Measurements from ENCODE around the gene GGN. TPM values are rescaled to one million over a fixed set of nuclear protein-coding genes. Genes with fewer than 3 reads are reported as not detected.
A peak's percentile ranks its signal among the peaks of the same experiment; 100 is the strongest.

Gene GGN
- total and polyA plus RNA-seq, 9 of the 15 experiments (the other 6 are each of a cell fraction or from before 2014, with no cell fraction given) = 0.15 to 0.33 TPM; not detected in 7

- ATAC-seq = peak; percentile 90
- DNase-seq (ENCODE audit: extremely low read depth in 1 of 4, low spot score in 3 of 4) = peak; percentile 91 to 92 (median 91)
- no peak overlapping the region for H3K27ac ChIP-seq (ENCODE audit: extremely low read depth, low read depth, low read length)
- ChIA-PET CTCF (ENCODE audit: low intra/inter-chr PET ratio) (no interaction called here), POLR2A (interaction anchor here (0.6 to 1.9 kb wide), 5 partner anchors 8 to 159 kb away, joined by 3 to 8 read pairs (median 3); partner anchors contain the start of gene PSMD8)
- WGBS (ENCODE audit: insufficient coverage, low coverage, missing lambda C conversion rate) = 2% methylated on average over 26 of the region's 37 CpGs
- H3K4me2 ChIP-seq (ENCODE audit: insufficient read depth, low read length) = peak overlapping the region; percentile 91
- BruUV-seq (replicated peaks) = no TSS peak
- peaks cover 24 to 26% of the 10 kb centered on the region in 2 experiments for H3K27me3 ChIP-seq (ENCODE audit: control insufficient read depth in 2 of 2, insufficient read depth in 2 of 2, low read length in 2 of 2)
- no peaks in the 10 kb centered on the region for H3K36me3 ChIP-seq (ENCODE audit: control insufficient read depth, insufficient read depth, low read length)
- in situ Hi-C loops (cut with MboI) (no loop called here), intact Hi-C loops (cut with micrococcal nuclease) (no loop called here)
- H4K20me1 ChIP-seq (replicated peaks; ENCODE audit: control insufficient read depth, insufficient read depth, low read length) = peaks cover 10% of the 10 kb centered on the region; the same call in 1 of the 2 replicates
- H3K9ac ChIP-seq (ENCODE audit: insufficient read depth in 1 of 2, low read depth in 2 of 2, low read length in 2 of 2) = peak overlapping the region in 1 of 2 experiments; percentile 88; a peak in 2 of 4 replicates
- H3K4me3 ChIP-seq = peak overlapping the region; percentile 64
- FAIRE-seq = no peak
- H3K4me1 ChIP-seq (replicated peaks in 1 of 2; ENCODE audit: control insufficient read depth in 2 of 2, insufficient read depth in 2 of 2, low read length in 2 of 2) = peaks cover 10 to 26% of the 10 kb centered on the region in 2 experiments; a peak in 4 of 5 replicates
- no peaks in the 10 kb centered on the region for H3K79me2 ChIP-seq (ENCODE audit: control insufficient read depth, insufficient read depth, low read length)
- no peaks in the 10 kb centered on the region for H3K9me3 ChIP-seq (replicated peaks; ENCODE audit: control insufficient read depth, insufficient read depth, low read depth, low read length)
- H3K9me1 ChIP-seq (ENCODE audit: control insufficient read depth, insufficient read depth, low read length) = no peaks in the 10 kb centered on the region
- H2AFZ ChIP-seq (ENCODE audit: low read depth, low read length) = peak overlapping the region; percentile 98
- no peak for TF ChIP-seq ZZZ3 (IDR thresholded peaks at IDR 0.05)
- TF ChIP-seq HNRNPUL1 (IDR thresholded peaks at IDR 0.05; ENCODE audit: low read length) = no peak
- TF ChIP-seq ZKSCAN3 (CRISPR knock-in tag; IDR thresholded peaks at IDR 0.05) = no peak
- no peak for TF ChIP-seq GATAD2A (IDR thresholded peaks at IDR 0.05)
- no peak for TF ChIP-seq JUNB (CRISPR knock-in tag; conservative IDR thresholded peaks at IDR 0.05)
- no peak for TF ChIP-seq PRMT5 (CRISPR knock-in tag; IDR thresholded peaks at IDR 0.05)
- TF ChIP-seq DDX20 (tag; IDR thresholded peaks at IDR 0.05; ENCODE audit: low read depth) = no peak
- no peak for TF ChIP-seq POLR2AphosphoS5 (IDR thresholded peaks at IDR 0.05; ENCODE audit: control insufficient read depth, insufficient read depth, low read depth, low read length)
- TF ChIP-seq ZNF318 (IDR thresholded peaks at IDR 0.05; ENCODE audit: borderline replicate concordance in 1 of 2, low read depth in 1 of 2) = no peak
- TF ChIP-seq CREB3 (tag; conservative IDR thresholded peaks at IDR 0.05; ENCODE audit: low read depth) = no peak
- TF ChIP-seq PTTG1 (tag; IDR thresholded peaks at IDR 0.05; ENCODE audit: low read depth) = no peak
- TF ChIP-seq HDGF (IDR thresholded peaks at IDR 0.05) = no peak
- TF ChIP-seq RFX7 (CRISPR knock-in tag; IDR thresholded peaks at IDR 0.05) = no peak
- TF ChIP-seq ZNF140 (CRISPR knock-in tag; IDR thresholded peaks at IDR 0.05) = no peak
- no peak for TF ChIP-seq ATF7 (IDR thresholded peaks at IDR 0.05)
- 0 out of 2 replicates have a peak, but pooled peaks have one; percentile 46 for TF ChIP-seq SAFB (IDR thresholded peaks at IDR 0.05; ENCODE audit: borderline replicate concordance, low read depth, low read length)
Measured at GRCh38 chr19:38361633-38362075, 26.2 kb downstream of the GGN start.

Data from K562 (cell line).